Neural crest cell (in vitro differentiated cells): ENCODE data around the gene SLC25A22. TPM values are rescaled to one million over a fixed set of nuclear protein-coding genes. Genes with fewer than 3 reads are reported as not detected.

Experiments used
- DNase-seq: peaks from one replicate; pipeline ENCODE4 v3.0.0; 2021; ENCODE audit warnings: low read depth, mixed read lengths, low spot score
- H3K27ac Mint-ChIP-seq: one replicate; pipeline ENCODE4 v1.8.0; 2021; ENCODE audit warnings: mild to moderate bottlenecking, mixed read lengths; ENCODE audit not compliant: unreplicated experiment
- H3K27me3 Mint-ChIP-seq: 2 replicates; pipeline ENCODE4 v1.8.0; 2021; ENCODE audit warnings: low read depth, mild to moderate bottlenecking, mixed read lengths
- H3K36me3 Mint-ChIP-seq: 2 replicates; pipeline ENCODE4 v1.8.0; 2021; ENCODE audit warnings: low read depth, mild to moderate bottlenecking, mixed read lengths
- H3K4me1 Mint-ChIP-seq: 2 replicates; pipeline ENCODE4 v1.8.0; 2021; ENCODE audit warnings: mixed read lengths
- H3K4me3 Mint-ChIP-seq: one replicate; pipeline ENCODE4 v1.8.0; 2021; ENCODE audit warnings: mild to moderate bottlenecking, mixed read lengths
- H3K9me3 Mint-ChIP-seq: 2 replicates; pipeline ENCODE4 v1.8.0; 2021; ENCODE audit warnings: mixed read lengths
- CTCF ChIP-seq: fragments of 200-600 bp; sonication (generic); conservative IDR thresholded peaks from 2 replicates; pipeline ENCODE4 v1.5.0; 2021; ENCODE audit warnings: antibody characterized with exemption, mild to moderate bottlenecking
- total RNA-seq: library from RNA; stranded (reverse); gene quantifications from 2 replicates; pipeline ENCODE4 v1.2.1, GENCODE V29; 2021

SLC25A22 gene
- total RNA-seq, 1 donor from 2014 or later = 54.6 TPM

DNA sequence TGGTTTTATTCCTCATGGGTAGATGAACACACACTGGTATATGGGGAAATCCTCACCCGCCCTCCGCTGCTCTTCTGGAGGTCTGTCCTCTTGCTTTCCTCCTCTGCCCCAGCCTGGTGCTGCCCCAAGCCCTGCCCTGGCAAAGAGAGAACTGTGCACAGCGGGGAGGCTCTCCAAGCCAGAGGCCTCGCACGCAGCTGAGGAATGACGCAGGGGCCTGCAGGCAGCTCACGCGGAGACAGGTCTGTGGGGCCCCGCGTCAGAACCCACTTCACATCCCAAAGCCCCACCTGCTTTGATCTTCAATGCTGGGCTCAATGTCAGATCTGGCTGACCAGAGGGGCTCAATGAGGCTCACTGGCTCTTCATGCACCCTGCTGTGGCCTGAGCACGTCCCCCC lies 30.8 kb downstream of the SLC25A22 start:
- Mint-ChIP-seq H3K9me3 (no peaks in the 10 kb centered on the region), H3K27me3 (peaks cover 2% of the 10 kb centered on the region), H3K4me3 (peak overlapping the region; percentile 45), H3K27ac (no peak overlapping the region), H3K4me1 (no peaks in the 10 kb centered on the region), H3K36me3 (peaks cover 5% of the 10 kb centered on the region)
- TF ChIP-seq CTCF = no peak
- no peak for DNase-seq

DNA sequence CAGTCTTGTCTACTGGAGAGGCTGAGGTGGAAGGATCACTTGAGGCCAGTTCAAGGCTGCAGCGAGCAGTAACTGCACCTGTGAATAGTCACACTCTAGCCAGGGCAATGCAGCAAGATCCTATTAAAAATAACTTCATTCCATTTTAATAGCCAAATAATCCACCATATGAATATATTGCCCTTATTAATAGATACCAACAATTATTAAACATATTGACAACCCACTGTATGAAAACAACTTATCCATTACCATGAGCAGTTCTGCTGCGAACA lies 31.2 kb downstream of the SLC25A22 start:
- Mint-ChIP-seq H3K27ac (no peak overlapping the region), H3K9me3 (no peaks in the 10 kb centered on the region), H3K36me3 (peaks cover 5% of the 10 kb centered on the region), H3K4me1 (no peaks in the 10 kb centered on the region), H3K4me3 (peak overlapping the region; percentile 45), H3K27me3 (peaks cover 2% of the 10 kb centered on the region)
- DNase-seq = no peak
- no peak for TF ChIP-seq CTCF

DNA sequence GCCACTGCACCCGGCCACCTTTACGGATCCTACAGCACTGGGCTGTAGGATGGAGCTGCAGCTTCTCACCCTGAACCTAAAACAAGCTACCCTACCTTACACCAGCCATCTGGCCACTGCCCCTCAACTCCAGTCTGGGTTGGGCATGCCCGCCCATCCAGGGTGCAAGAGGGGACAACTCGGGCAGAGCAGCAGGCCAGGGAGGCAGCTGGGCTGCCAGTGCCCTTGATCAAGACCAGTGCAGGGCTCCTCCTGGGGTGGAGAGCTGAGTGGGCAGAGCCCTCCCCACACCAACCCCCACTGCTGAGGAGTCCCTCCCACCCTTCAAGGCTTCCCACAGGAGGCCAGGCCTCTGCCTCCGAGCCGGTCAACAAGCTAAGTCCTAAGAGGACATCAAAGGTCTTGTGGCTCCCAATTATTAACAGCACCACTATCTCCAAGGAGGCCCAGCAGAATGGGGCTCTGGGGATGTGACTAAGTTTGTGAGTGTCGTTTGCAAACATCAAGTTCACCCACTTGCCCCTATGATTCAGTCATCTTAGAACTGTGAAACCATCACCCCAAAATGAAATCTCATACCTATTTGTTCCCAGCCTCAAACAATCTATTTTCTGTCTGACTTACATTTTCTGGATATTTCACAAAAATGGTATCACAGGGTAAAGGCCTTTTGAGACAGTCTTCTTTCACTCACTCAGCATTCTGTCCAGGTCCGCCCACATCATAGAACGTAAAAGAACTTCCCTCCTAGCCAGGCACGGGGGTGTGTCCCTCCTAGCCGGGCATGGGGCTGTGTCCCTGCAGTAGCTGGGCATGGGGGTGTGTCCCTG lies 31.8 kb downstream of the SLC25A22 start:
- TF ChIP-seq CTCF = no peak
- peaks cover 5% of the 10 kb centered on the region for H3K36me3 Mint-ChIP-seq
- H3K9me3 Mint-ChIP-seq = no peaks in the 10 kb centered on the region

DNA sequence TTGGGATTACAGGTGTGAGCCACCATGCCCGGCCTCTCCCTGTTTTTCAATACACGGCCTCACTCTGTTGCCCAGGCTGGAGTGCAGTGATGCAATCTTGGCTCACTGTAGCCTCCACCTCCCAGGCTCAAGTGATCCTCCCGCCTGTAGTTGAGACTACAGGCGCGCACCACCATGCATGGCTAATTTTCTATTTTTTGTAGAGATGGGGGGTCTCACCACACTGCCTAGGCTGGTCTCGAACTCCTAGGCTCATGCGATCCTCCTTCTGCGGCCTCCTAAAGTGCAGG lies 32.3 kb downstream of the SLC25A22 start:
- H3K27ac Mint-ChIP-seq = no peak overlapping the region
- H3K27me3 Mint-ChIP-seq = peaks cover 2% of the 10 kb centered on the region
- no peak for DNase-seq
- H3K36me3 Mint-ChIP-seq = peaks cover 5% of the 10 kb centered on the region
- no peak for TF ChIP-seq CTCF
- H3K4me1 Mint-ChIP-seq = no peaks in the 10 kb centered on the region
- H3K4me3 Mint-ChIP-seq = no peak overlapping the region
- H3K9me3 Mint-ChIP-seq = no peaks in the 10 kb centered on the region

More for the DNA sequence above, 31.8 kb downstream of the SLC25A22 start:
- Mint-ChIP-seq H3K4me3 (peak overlapping the region; percentile 45), H3K4me1 (no peaks in the 10 kb centered on the region), H3K27ac (no peak overlapping the region), H3K27me3 (peaks cover 2% of the 10 kb centered on the region)
- no peak for DNase-seq

DNA sequence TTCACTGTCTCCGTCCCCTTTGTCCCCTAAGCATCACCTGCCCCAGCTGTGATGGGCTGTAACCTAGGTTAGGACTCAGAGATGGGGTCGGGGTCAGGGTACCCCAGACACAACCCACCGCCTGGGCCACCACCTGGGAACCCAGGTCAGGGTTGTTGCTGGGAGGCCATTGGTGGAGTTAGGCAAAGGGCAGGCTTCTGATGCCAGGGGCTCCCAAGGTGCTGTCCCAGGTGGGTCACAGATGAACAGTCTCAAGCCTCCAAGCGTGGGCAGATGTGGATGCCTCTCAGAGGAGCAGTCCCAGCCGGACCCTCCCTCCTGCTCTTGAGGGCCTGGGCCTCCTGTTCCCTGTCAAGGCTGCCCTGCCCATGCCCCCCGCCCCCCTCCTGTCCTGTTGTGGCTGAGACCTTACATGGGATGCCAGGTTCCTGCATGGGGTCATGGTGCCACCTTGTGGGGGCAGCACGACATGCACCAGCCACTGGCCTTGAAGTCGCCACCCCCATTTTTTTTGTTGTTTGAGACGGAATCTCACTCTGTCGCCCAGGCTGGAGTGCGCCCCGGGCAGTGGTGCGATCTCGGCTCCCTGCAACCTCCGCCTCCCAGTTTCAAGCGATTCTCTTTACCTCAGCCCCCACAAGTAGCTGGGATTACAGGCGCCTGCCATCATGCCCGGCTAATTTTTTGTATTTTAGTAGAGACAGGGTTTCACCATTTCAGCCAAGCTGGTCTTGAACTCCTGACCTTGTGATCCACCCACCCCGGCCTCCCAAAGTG lies 32.9 kb downstream of the SLC25A22 start:
- no peaks in the 10 kb centered on the region for H3K9me3 Mint-ChIP-seq
- TF ChIP-seq CTCF = peak; percentile 64

More for the DNA sequence above, 32.9 kb downstream of the SLC25A22 start:
- peaks cover 2% of the 10 kb centered on the region for H3K27me3 Mint-ChIP-seq
- peak overlapping the region; percentile 57 for H3K4me3 Mint-ChIP-seq
- DNase-seq = peak; percentile 45
- H3K36me3 Mint-ChIP-seq = peaks cover 5% of the 10 kb centered on the region
- H3K27ac Mint-ChIP-seq = no peak overlapping the region
- no peaks in the 10 kb centered on the region for H3K4me1 Mint-ChIP-seq
